ENCODE data around the gene SLC30A2.

SLC30A2 gene

GRCh38 chr1:26017606-26018005 lies 28.3 kb downstream of the SLC30A2 start:
- TF ChIP-seq CTCF (IDR thresholded peaks at IDR 0.05; ENCODE audit: insufficient read depth, missing control alignments), result no peak
- FAIRE-seq (no peak), DNase-seq (ENCODE audit: insufficient read length, low spot score) (no peak)

- FAIRE-seq (no peak), DNase-seq (ENCODE audit: insufficient read length, low spot score) (no peak)
- TF ChIP-seq CTCF (IDR thresholded peaks at IDR 0.05; ENCODE audit: insufficient read depth, missing control alignments), result no peak
These were observed 28.9 kb downstream of the SLC30A2 start for GRCh38 chr1:26016953-26017545.

GRCh38 chr1:26016258-26016952 lies 29.5 kb downstream of the SLC30A2 start:
- no peak for TF ChIP-seq CTCF (IDR thresholded peaks at IDR 0.05; ENCODE audit: insufficient read depth, missing control alignments)
- no peak for FAIRE-seq
- DNase-seq (ENCODE audit: insufficient read length, low spot score), result no peak

- FAIRE-seq (no peak), DNase-seq (ENCODE audit: insufficient read length, low spot score) (no peak)
- TF ChIP-seq CTCF (IDR thresholded peaks at IDR 0.05; ENCODE audit: insufficient read depth, missing control alignments), result no peak
These were observed 30.6 kb downstream of the SLC30A2 start for GRCh38 chr1:26015358-26015757.

- FAIRE-seq, result no peak
- no peak for TF ChIP-seq CTCF (IDR thresholded peaks at IDR 0.05; ENCODE audit: insufficient read depth, missing control alignments)
- DNase-seq (ENCODE audit: insufficient read length, low spot score), result no peak
These were observed 31.7 kb downstream of the SLC30A2 start for GRCh38 chr1:26014179-26014578.

- FAIRE-seq (no peak), DNase-seq (ENCODE audit: insufficient read length, low spot score) (no peak)
- no peak for TF ChIP-seq CTCF (IDR thresholded peaks at IDR 0.05; ENCODE audit: insufficient read depth, missing control alignments)
These were observed 33.1 kb downstream of the SLC30A2 start for GRCh38 chr1:26012864-26013263.

- TF ChIP-seq CTCF (IDR thresholded peaks at IDR 0.05; ENCODE audit: insufficient read depth, missing control alignments), result no peak
- FAIRE-seq (no peak), DNase-seq (ENCODE audit: insufficient read length, low spot score) (no peak)
These were observed 35.1 kb downstream of the SLC30A2 start for GRCh38 chr1:26010825-26011224.
